Transverse colon (tissue), 4 donors: ENCODE data around the gene NSMCE3.

Source experiments
- CTCF ChIP-seq, 5 experiments: fragments of 200-600 bp in 3 of 5; fragments of 450-650 bp in 2 of 5; sonication (generic) in 3 of 5; IDR thresholded peaks; 1 replicate in 2 of 5; 2 replicates in 3 of 5; pipeline ENCODE4 v1.5.1; 2016 to 2017; ENCODE audit warnings: antibody characterized with exemption in 5 of 5, inconsistent platforms in 3 of 5, mild to moderate bottlenecking in 2 of 5, moderate library complexity in 1 of 5
- EP300 ChIP-seq: sonication (generic); formaldehyde crosslinking; IDR thresholded peaks from one replicate; pipeline ENCODE4 v1.6.1; 2017; ENCODE audit warnings: antibody characterized with exemption, low read depth
- POLR2A ChIP-seq: fragments of 450-650 bp; IDR thresholded peaks from one replicate; pipeline ENCODE4 v1.6.1; 2016; ENCODE audit warnings: antibody characterized with exemption, mild to moderate bottlenecking, moderate library complexity
- POLR2AphosphoS5 ChIP-seq, 3 donors: sonication (generic); formaldehyde crosslinking; IDR thresholded peaks; one replicate each; pipeline ENCODE4 v1.6.1; 2016; ENCODE audit warnings: antibody characterized with exemption in 3 of 3

GRCh38 chr15:29275855-29276254 is 6.2 kb upstream of the NSMCE3 start:
- TF ChIP-seq CTCF (IDR thresholded peaks at IDR 0.05) (no peak), POLR2A (no peak), POLR2AphosphoS5 (IDR thresholded peaks at IDR 0.05) (no peak), EP300 (no peak)
